GM12878 (cell line): Measurements from ENCODE around the gene P3H3. TPM values are rescaled to one million over a fixed set of nuclear protein-coding genes. Genes with fewer than 3 reads are reported as not detected.
A peak's percentile ranks its signal among the peaks of the same experiment; 100 is the strongest.

Experiments used
- BCL11A ChIP-seq: IDR thresholded peaks from 2 replicates; pipeline ENCODE4 v1.6.1; 2011; ENCODE audit warnings: low read depth, low read length
- CHD2 ChIP-seq: IDR thresholded peaks from 2 replicates; pipeline ENCODE4 v1.6.1; 2011; ENCODE audit warnings: low read depth, low read length, improper control_type of control experiment, borderline replicate concordance
- ESRRA ChIP-seq: IDR thresholded peaks from 2 replicates; pipeline ENCODE4 v1.6.1; 2012; ENCODE audit warnings: mild to moderate bottlenecking, low read length, improper control_type of control experiment
- FOS ChIP-seq: IDR thresholded peaks from 3 replicates; pipeline ENCODE4 v1.6.1; 2011; ENCODE audit warnings: borderline replicate concordance; ENCODE audit not compliant: insufficient read length; ENCODE audit errors: extremely low read depth
- FOXM1 ChIP-seq: IDR thresholded peaks from 2 replicates; pipeline ENCODE4 v1.6.1; 2012; ENCODE audit warnings: low read depth, mild to moderate bottlenecking, inconsistent platforms, low read length, moderate library complexity
- IKZF2 ChIP-seq, 2 experiments: fragments of 450-650 bp; IDR thresholded peaks; 2 replicates each; pipeline ENCODE4 v1.6.1; 2017; ENCODE audit warnings: mild to moderate bottlenecking in 2 of 2, moderate library complexity in 2 of 2
- MTA2 ChIP-seq: fragments of 450-650 bp; IDR thresholded peaks from 2 replicates; pipeline ENCODE4 v1.6.1; 2016; ENCODE audit warnings: low read depth, mild to moderate bottlenecking, moderate library complexity
- NBN ChIP-seq: fragments of 450-650 bp; IDR thresholded peaks from 2 replicates; pipeline ENCODE4 v1.6.1; 2016
- NFYA ChIP-seq: IDR thresholded peaks from 2 replicates; pipeline ENCODE4 v1.6.1; 2011; ENCODE audit warnings: low read depth, mild to moderate bottlenecking, low read length, improper control_type of control experiment, borderline replicate concordance
- NKRF ChIP-seq: fragments of 450-650 bp; conservative IDR thresholded peaks from 2 replicates; pipeline ENCODE4 v1.6.1; 2017; ENCODE audit warnings: mild to moderate bottlenecking, moderate library complexity
- NR2C1 ChIP-seq: fragments of 450-650 bp; IDR thresholded peaks from 2 replicates; pipeline ENCODE4 v1.6.1; 2017; ENCODE audit warnings: antibody characterized with exemption, mild to moderate bottlenecking, moderate library complexity
- PKNOX1 ChIP-seq: fragments of 450-650 bp; IDR thresholded peaks from 2 replicates; pipeline ENCODE4 v1.6.1; 2016; ENCODE audit warnings: mild to moderate bottlenecking
- RB1 ChIP-seq: fragments of 450-650 bp; formaldehyde crosslinking; IDR thresholded peaks from 2 replicates; pipeline ENCODE4 v1.6.1; 2017; ENCODE audit warnings: mild to moderate bottlenecking, borderline replicate concordance
- SMAD5 ChIP-seq: IDR thresholded peaks from 2 replicates; pipeline ENCODE4 v1.6.1; 2016; ENCODE audit warnings: antibody characterized with exemption, low read depth
- SP1 ChIP-seq: IDR thresholded peaks from one replicate; pipeline ENCODE4 v1.6.1; 2011; ENCODE audit warnings: low read depth, low read length
- YBX1 ChIP-seq: fragments of 450-650 bp; IDR thresholded peaks from 2 replicates; pipeline ENCODE4 v1.6.1; 2016; ENCODE audit warnings: antibody characterized with exemption
- ZBTB4 ChIP-seq: fragments of 450-650 bp; formaldehyde crosslinking; IDR thresholded peaks from 2 replicates; pipeline ENCODE4 v1.4.0; 2022; ENCODE audit warnings: mild to moderate bottlenecking, moderate library complexity
- ZNF687 ChIP-seq: fragments of 450-650 bp; IDR thresholded peaks from 2 replicates; pipeline ENCODE4 v1.6.1; 2017; ENCODE audit warnings: mild to moderate bottlenecking, moderate library complexity
- ZSCAN29 ChIP-seq: fragments of 450-650 bp; IDR thresholded peaks from 2 replicates; pipeline ENCODE4 v1.6.1; 2017; ENCODE audit warnings: mild to moderate bottlenecking, moderate library complexity
- polyA plus RNA-seq, 11 experiments: library from polyadenylated mRNA; depleted of rRNA in 4 of 11; unstranded in 6 of 11; stranded (reverse) in 5 of 11; fragments of >200 nt; fragmentation: Nextera tagmentation in 4 of 11; fragmentation: Illumina TruSeq in 1 of 11; extraction: Ambion mirVana in 4 of 11; extraction: Trizol in 1 of 11; gene quantifications; 1 replicate in 1 of 11; 2 replicates in 10 of 11; pipeline versions ENCODE4 v1.2.1 to v1.2.3, GENCODE V29; 2011 to 2016; ENCODE audit warnings: inconsistent platforms in 2 of 11, missing spikeins in 2 of 11, low read depth in 1 of 11
- total RNA-seq, 4 experiments: library from RNA; depleted of rRNA in 3 of 4; stranded (reverse); fragments of >200 nt in 3 of 4; fragmentation: Illumina TruSeq in 1 of 4; extraction: Trizol in 1 of 4; gene quantifications; 2 replicates each; pipeline versions ENCODE4 v1.2.1 to v1.2.3, GENCODE V29; 2013 to 2021

P3H3 gene
- total and polyA plus RNA-seq, 10 of the 15 experiments (the other 5 are each of a cell fraction or from before 2014, with no cell fraction given): 0.03 to 0.21 (median 0.05) TPM; not detected in 7

- TF ChIP-seq ZBTB4 (CRISPR knock-in tag) (no peak), SP1 (peak; percentile 99), ESRRA (0 out of 2 replicates have a peak, but pooled peaks have one; percentile 67), BCL11A (no peak), PKNOX1 (peak; percentile 99), NBN (peak; percentile 59; the same call in 1 of the 2 replicates), CHD2 (peak; percentile 97), IKZF2 (IDR thresholded peaks at IDR 0.05) (no peak), RB1 (no peak), FOXM1 (peak; percentile 84), ZNF687 (peak; percentile 47; the same call in 1 of the 2 replicates), NKRF (peak; percentile 99), ZSCAN29 (no peak), YBX1 (no peak), NR2C1 (no peak), FOS (peak; percentile 95), NFYA (peak; percentile 92), MTA2 (0 out of 2 replicates have a peak, but pooled peaks have one; percentile 7), SMAD5 (0 out of 2 replicates have a peak, but pooled peaks have one; percentile 12)
These were observed 23.1 kb downstream of the P3H3 start, which contains the start of gene CDCA3 (continued) for GRCh38 chr12:6851153-6851920.
